Measurements from ENCODE around the gene BSG. TPM values are rescaled to one million over a fixed set of nuclear protein-coding genes. Genes with fewer than 3 reads are reported as not detected.
A peak's percentile ranks its signal among the peaks of the same experiment; 100 is the strongest.

Gene BSG
- total and polyA plus RNA-seq, 12 donors: 829 to 5,252 (median 1,705) TPM

- no peak overlapping the region for H3K27ac ChIP-seq
- peaks cover 0 to 32% (median 16%) of the 10 kb centered on the region in 9 donors for H3K4me1 ChIP-seq
- H3K27me3 ChIP-seq: peaks cover 0 to 10% (median 0%) of the 10 kb centered on the region in 7 donors
- intact Hi-C loops (cut with DNase I): no loop called here
- DNase-seq: no peak
- no peaks in the 10 kb centered on the region for H3K9me3 ChIP-seq
- WGBS, 2 donors: 77 to 90% methylated on average over 33 of the region's 33 CpGs
- peaks cover 0 to 12% (median 2%) of the 10 kb centered on the region in 9 donors for H3K36me3 ChIP-seq
- no peak overlapping the region for H3K4me3 ChIP-seq
- ATAC-seq: no peak
- TF ChIP-seq CTCF (IDR thresholded peaks at IDR 0.05): no peak
These were observed 40.5 kb downstream of the BSG start for GRCh38 chr19:612941-613340.

- TF ChIP-seq CTCF (IDR thresholded peaks at IDR 0.05): no peak
- DNase-seq: no peak
- H3K27ac ChIP-seq: no peak overlapping the region
- H3K4me1 ChIP-seq: peaks cover 0 to 28% (median 16%) of the 10 kb centered on the region in 9 donors
- WGBS, 2 donors: 61 to 80% methylated on average over 48 to 54 of the region's 54 CpGs
- H3K4me3 ChIP-seq: no peak overlapping the region
- intact Hi-C loops (cut with DNase I): no loop called here
- ATAC-seq: no peak
- H3K36me3 ChIP-seq: peaks cover 0 to 22% (median 12%) of the 10 kb centered on the region in 9 donors
- peaks cover 0 to 10% (median 0%) of the 10 kb centered on the region in 7 donors for H3K27me3 ChIP-seq
- no peaks in the 10 kb centered on the region for H3K9me3 ChIP-seq
These were observed 41.6 kb downstream of the BSG start for GRCh38 chr19:613732-614567.

GRCh38 chr19:615619-616018 lies 43.2 kb downstream of the BSG start:
- Histone ChIP-seq H3K27me3 (peaks cover 0 to 8% (median 0%) of the 10 kb centered on the region in 7 donors), H3K4me1 (peaks cover 0 to 13% (median 9%) of the 10 kb centered on the region in 9 donors), H3K27ac (no peak overlapping the region), H3K4me3 (no peak overlapping the region), H3K36me3 (peaks cover 0 to 38% (median 26%) of the 10 kb centered on the region in 9 donors), H3K9me3 (no peaks in the 10 kb centered on the region)
- peak in 2 of 9 donors; percentile 12 to 19 for TF ChIP-seq CTCF (IDR thresholded peaks at IDR 0.05)
- WGBS, 2 donors: 31 to 36% methylated on average over 31 to 33 of the region's 33 CpGs
- DNase-seq (no peak), ATAC-seq (no peak)
- intact Hi-C loops (cut with DNase I): no loop called here

GRCh38 chr19:616062-616700 lies 43.8 kb downstream of the BSG start:
- peaks cover 0 to 8% (median 3%) of the 10 kb centered on the region in 9 donors for H3K4me1 ChIP-seq
- H3K9me3 ChIP-seq: no peaks in the 10 kb centered on the region
- ATAC-seq: no peak
- no peak overlapping the region for H3K4me3 ChIP-seq
- peaks cover 0 to 41% (median 29%) of the 10 kb centered on the region in 9 donors for H3K36me3 ChIP-seq
- WGBS, 2 donors: 14 to 19% methylated on average over 27 to 80 of the region's 97 CpGs
- no peak overlapping the region for H3K27ac ChIP-seq
- H3K27me3 ChIP-seq: peaks cover 0 to 8% (median 0%) of the 10 kb centered on the region in 7 donors
- no peak for TF ChIP-seq CTCF (IDR thresholded peaks at IDR 0.05)
- intact Hi-C loops (cut with DNase I): no loop called here
- no peak for DNase-seq

Data from heart right ventricle (tissue), 16 donors.